ENCODE data around the gene FDX2.

Gene FDX2

GRCh38 chr19:10295847-10296591 lies 19.8 kb downstream of the FDX2 start:
- peak overlapping the region; percentile 76 for H3K4me3 Mint-ChIP-seq
- H3K9me3 Mint-ChIP-seq = peaks cover 2% of the 10 kb centered on the region
- peaks cover 95% of the 10 kb centered on the region for H3K27me3 Mint-ChIP-seq
- H3K4me1 Mint-ChIP-seq = peaks cover 40% of the 10 kb centered on the region
- no peak for DNase-seq
- peaks cover 14% of the 10 kb centered on the region for H3K36me3 Mint-ChIP-seq
- peak overlapping the region; percentile 75 for H3K27ac Mint-ChIP-seq
- CTCF ChIA-PET = interaction anchor here (0.6 to 1.9 kb wide), 3 partner anchors 24 to 104 kb away, joined by 3 to 5 read pairs (median 3); no protein-coding TSS in a partner anchor

GRCh38 chr19:10295305-10295846 lies 20.4 kb downstream of the FDX2 start:
- Mint-ChIP-seq H3K9me3 (peaks cover 2% of the 10 kb centered on the region), H3K36me3 (peaks cover 14% of the 10 kb centered on the region), H3K4me1 (peaks cover 46% of the 10 kb centered on the region), H3K4me3 (peak overlapping the region; percentile 76), H3K27ac (peak overlapping the region; percentile 75), H3K27me3 (peaks cover 98% of the 10 kb centered on the region)
- peak; percentile 86 for DNase-seq
- CTCF ChIA-PET = interaction anchor here (0.6 to 1.9 kb wide), 3 partner anchors 24 to 105 kb away, joined by 3 to 5 read pairs (median 3); no protein-coding TSS in a partner anchor

GRCh38 chr19:10294368-10294697 lies 21.5 kb downstream of the FDX2 start:
- DNase-seq = no peak
- peaks cover 17% of the 10 kb centered on the region for H3K36me3 Mint-ChIP-seq
- CTCF ChIA-PET = interaction anchor here (1.9 kb wide), 1 partner anchor 35 kb away, joined by 5 read pairs; no protein-coding TSS in a partner anchor
- H3K4me3 Mint-ChIP-seq = peak overlapping the region; percentile 53
- no peak overlapping the region for H3K27ac Mint-ChIP-seq
- H3K4me1 Mint-ChIP-seq = peaks cover 53% of the 10 kb centered on the region
- peaks cover 100% of the 10 kb centered on the region for H3K27me3 Mint-ChIP-seq
- peaks cover 2% of the 10 kb centered on the region for H3K9me3 Mint-ChIP-seq

GRCh38 chr19:10293637-10294367 lies 22.0 kb downstream of the FDX2 start:
- Mint-ChIP-seq H3K27me3 (peaks cover 100% of the 10 kb centered on the region), H3K4me3 (no peak overlapping the region), H3K27ac (peak overlapping the region; percentile 88), H3K4me1 (peaks cover 59% of the 10 kb centered on the region), H3K9me3 (peaks cover 2% of the 10 kb centered on the region), H3K36me3 (peaks cover 17% of the 10 kb centered on the region)
- CTCF ChIA-PET = interaction anchor here (1.9 kb wide), 1 partner anchor 35 kb away, joined by 5 read pairs; no protein-coding TSS in a partner anchor
- no peak for DNase-seq

- CTCF ChIA-PET = interaction anchor here (1.8 to 2.2 kb wide), 2 partner anchors 23 to 33 kb away, joined by 9 to 20 read pairs; partner anchors contain the start of gene ICAM1
- Mint-ChIP-seq H3K9me3 (peaks cover 2% of the 10 kb centered on the region), H3K4me3 (peak overlapping the region; percentile 52), H3K4me1 (peaks cover 65% of the 10 kb centered on the region), H3K27ac (peak overlapping the region; percentile 88), H3K27me3 (peaks cover 100% of the 10 kb centered on the region), H3K36me3 (peaks cover 17% of the 10 kb centered on the region)
- no peak for DNase-seq
Measured at GRCh38 chr19:10292789-10293636, 22.8 kb downstream of the FDX2 start.

- H3K4me3 Mint-ChIP-seq = peak overlapping the region; percentile 54
- peak overlapping the region; percentile 68 for H3K27ac Mint-ChIP-seq
- H3K27me3 Mint-ChIP-seq = peaks cover 100% of the 10 kb centered on the region
- H3K9me3 Mint-ChIP-seq = peaks cover 2% of the 10 kb centered on the region
- peaks cover 18% of the 10 kb centered on the region for H3K36me3 Mint-ChIP-seq
- H3K4me1 Mint-ChIP-seq = peaks cover 72% of the 10 kb centered on the region
- peak; percentile 75 for DNase-seq
- CTCF ChIA-PET = interaction anchor here (0.6 to 2.2 kb wide), 4 partner anchors 22 to 96 kb away, joined by 3 to 20 read pairs (median 7); partner anchors contain the start of gene ICAM1
Measured at GRCh38 chr19:10292206-10292788, 23.5 kb downstream of the FDX2 start.

GRCh38 chr19:10291554-10292205 lies 24.1 kb downstream of the FDX2 start:
- Mint-ChIP-seq H3K36me3 (peaks cover 19% of the 10 kb centered on the region), H3K9me3 (peaks cover 2% of the 10 kb centered on the region), H3K4me1 (peaks cover 77% of the 10 kb centered on the region), H3K4me3 (peak overlapping the region; percentile 68), H3K27me3 (peaks cover 100% of the 10 kb centered on the region), H3K27ac (peak overlapping the region; percentile 68)
- DNase-seq = no peak
- CTCF ChIA-PET = interaction anchor here (0.6 to 2.2 kb wide), 5 partner anchors 21 to 126 kb away, joined by 3 to 20 read pairs (median 5); partner anchors contain the start of gene ICAM1

GRCh38 chr19:10290876-10291553 lies 24.8 kb downstream of the FDX2 start:
- peaks cover 2% of the 10 kb centered on the region for H3K9me3 Mint-ChIP-seq
- peak; percentile 74 for DNase-seq
- CTCF ChIA-PET = interaction anchor here (0.5 to 2.2 kb wide), 5 partner anchors 21 to 265 kb away, joined by 3 to 20 read pairs (median 5); partner anchors contain the start of gene ICAM1

GRCh38 chr19:10290357-10290875 lies 25.4 kb downstream of the FDX2 start:
- CTCF ChIA-PET = interaction anchor here (0.5 to 2.0 kb wide), 3 partner anchors 20 to 265 kb away, joined by 3 to 18 read pairs (median 5); partner anchors contain the start of gene ICAM1
- peak overlapping the region; percentile 68 for H3K4me3 Mint-ChIP-seq
- peaks cover 28% of the 10 kb centered on the region for H3K36me3 Mint-ChIP-seq
- peak overlapping the region; percentile 76 for H3K27ac Mint-ChIP-seq
- H3K27me3 Mint-ChIP-seq = peaks cover 91% of the 10 kb centered on the region
- peaks cover 82% of the 10 kb centered on the region for H3K4me1 Mint-ChIP-seq
- peaks cover 2% of the 10 kb centered on the region for H3K9me3 Mint-ChIP-seq
- peak; percentile 33 for DNase-seq

More at GRCh38 chr19:10290876-10291553, 24.8 kb downstream of the FDX2 start:
- peaks cover 97% of the 10 kb centered on the region for H3K27me3 Mint-ChIP-seq
- peaks cover 82% of the 10 kb centered on the region for H3K4me1 Mint-ChIP-seq
- peak overlapping the region; percentile 76 for H3K27ac Mint-ChIP-seq
- peaks cover 24% of the 10 kb centered on the region for H3K36me3 Mint-ChIP-seq
- peak overlapping the region; percentile 68 for H3K4me3 Mint-ChIP-seq

- H3K4me3 Mint-ChIP-seq = peak within 1 kb of the TSS; percentile 68
- peaks cover 86% of the 10 kb centered on the region for H3K27me3 Mint-ChIP-seq
- peaks cover 33% of the 10 kb centered on the region for H3K36me3 Mint-ChIP-seq
- CTCF ChIA-PET = interaction anchor here (1.3 to 2.0 kb wide), 4 partner anchors 19 to 131 kb away, joined by 3 to 18 read pairs (median 6); partner anchors contain the start of genes ICAM1 and PDE4A
- peaks cover 2% of the 10 kb centered on the region for H3K9me3 Mint-ChIP-seq
- peaks cover 85% of the 10 kb centered on the region for H3K4me1 Mint-ChIP-seq
- H3K27ac Mint-ChIP-seq = peak within 1 kb of the TSS; percentile 76
- peak; percentile 52 for DNase-seq
Measured at GRCh38 chr19:10289836-10290356, 25.9 kb downstream of the FDX2 start, which contains the start of gene ICAM5. Gene ICAM5, plus strand, starts transcription at chr19:10289952. Its CDS starts 92 bp downstream, at chr19:10290044.

GRCh38 chr19:10289167-10289835 lies 26.5 kb downstream of the FDX2 start:
- peak; percentile 74 for DNase-seq
- peaks cover 39% of the 10 kb centered on the region for H3K36me3 Mint-ChIP-seq
- peaks cover 80% of the 10 kb centered on the region for H3K27me3 Mint-ChIP-seq
- peak overlapping the region; percentile 59 for H3K4me3 Mint-ChIP-seq
- no peak overlapping the region for H3K27ac Mint-ChIP-seq
- CTCF ChIA-PET = interaction anchor here (0.8 to 2.0 kb wide), 6 partner anchors 19 to 131 kb away, joined by 3 to 18 read pairs (median 4); partner anchors contain the start of genes ICAM1 and PDE4A
- peaks cover 2% of the 10 kb centered on the region for H3K9me3 Mint-ChIP-seq
- peaks cover 80% of the 10 kb centered on the region for H3K4me1 Mint-ChIP-seq
